ENCODE data around the gene UVSSA. TPM values are rescaled to one million over a fixed set of nuclear protein-coding genes. Genes with fewer than 3 reads are reported as not detected.
A peak's percentile ranks its signal among the peaks of the same experiment; 100 is the strongest.

The UVSSA gene
- total and polyA plus RNA-seq, 8 donors: 12.8 to 36.6 (median 18.8) TPM

DNA sequence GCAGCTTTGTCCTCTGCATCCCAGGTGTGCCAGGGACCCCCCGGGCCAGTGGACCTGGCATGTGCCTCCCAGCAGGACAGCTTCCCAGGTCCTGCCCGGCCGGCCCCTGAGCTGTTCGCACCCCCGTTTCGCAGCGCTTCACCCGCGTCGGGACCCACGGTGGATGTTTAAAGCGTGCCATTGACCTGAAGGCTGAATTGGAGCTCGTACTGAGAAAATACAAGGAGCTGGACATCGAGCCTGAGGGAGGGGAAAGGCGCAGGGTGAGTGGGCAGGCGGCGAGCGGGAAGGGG is 7.9 kb downstream of the UVSSA start:
- no peaks in the 10 kb centered on the region for H3K27me3 ChIP-seq
- ATAC-seq: no peak
- peaks cover 0 to 11% of the 10 kb centered on the region in 2 donors for H3K4me1 ChIP-seq
- H3K36me3 ChIP-seq: peaks cover 0 to 82% of the 10 kb centered on the region in 2 donors
- TF ChIP-seq, protein P1, sequence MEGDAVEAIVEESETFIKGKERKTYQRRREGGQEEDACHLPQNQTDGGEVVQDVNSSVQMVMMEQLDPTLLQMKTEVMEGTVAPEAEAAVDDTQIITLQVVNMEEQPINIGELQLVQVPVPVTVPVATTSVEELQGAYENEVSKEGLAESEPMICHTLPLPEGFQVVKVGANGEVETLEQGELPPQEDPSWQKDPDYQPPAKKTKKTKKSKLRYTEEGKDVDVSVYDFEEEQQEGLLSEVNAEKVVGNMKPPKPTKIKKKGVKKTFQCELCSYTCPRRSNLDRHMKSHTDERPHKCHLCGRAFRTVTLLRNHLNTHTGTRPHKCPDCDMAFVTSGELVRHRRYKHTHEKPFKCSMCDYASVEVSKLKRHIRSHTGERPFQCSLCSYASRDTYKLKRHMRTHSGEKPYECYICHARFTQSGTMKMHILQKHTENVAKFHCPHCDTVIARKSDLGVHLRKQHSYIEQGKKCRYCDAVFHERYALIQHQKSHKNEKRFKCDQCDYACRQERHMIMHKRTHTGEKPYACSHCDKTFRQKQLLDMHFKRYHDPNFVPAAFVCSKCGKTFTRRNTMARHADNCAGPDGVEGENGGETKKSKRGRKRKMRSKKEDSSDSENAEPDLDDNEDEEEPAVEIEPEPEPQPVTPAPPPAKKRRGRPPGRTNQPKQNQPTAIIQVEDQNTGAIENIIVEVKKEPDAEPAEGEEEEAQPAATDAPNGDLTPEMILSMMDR (IDR thresholded peaks at IDR 0.05): no peak
- H3K4me3 ChIP-seq: no peak overlapping the region
- H3K9me3 ChIP-seq: no peaks in the 10 kb centered on the region
- no peak for DNase-seq
- H3K27ac ChIP-seq: no peak overlapping the region
- intact Hi-C loops (cut with DNase I): no loop called here

- peaks cover 0 to 82% of the 10 kb centered on the region in 2 donors for H3K36me3 ChIP-seq
- ATAC-seq (no peak), DNase-seq (peak in 1 of 4 donors; percentile 63)
- intact Hi-C loops (cut with DNase I): no loop called here
- H3K4me3 ChIP-seq: no peak overlapping the region
- TF ChIP-seq, protein P1 (IDR thresholded peaks at IDR 0.05): no peak
- H3K27me3 ChIP-seq: no peaks in the 10 kb centered on the region
- peaks cover 0 to 7% of the 10 kb centered on the region in 2 donors for H3K4me1 ChIP-seq
- no peak overlapping the region for H3K27ac ChIP-seq
- H3K9me3 ChIP-seq: no peaks in the 10 kb centered on the region
Measured at GRCh38 chr4:1355378-1355777, 8.4 kb downstream of the UVSSA start.

DNA sequence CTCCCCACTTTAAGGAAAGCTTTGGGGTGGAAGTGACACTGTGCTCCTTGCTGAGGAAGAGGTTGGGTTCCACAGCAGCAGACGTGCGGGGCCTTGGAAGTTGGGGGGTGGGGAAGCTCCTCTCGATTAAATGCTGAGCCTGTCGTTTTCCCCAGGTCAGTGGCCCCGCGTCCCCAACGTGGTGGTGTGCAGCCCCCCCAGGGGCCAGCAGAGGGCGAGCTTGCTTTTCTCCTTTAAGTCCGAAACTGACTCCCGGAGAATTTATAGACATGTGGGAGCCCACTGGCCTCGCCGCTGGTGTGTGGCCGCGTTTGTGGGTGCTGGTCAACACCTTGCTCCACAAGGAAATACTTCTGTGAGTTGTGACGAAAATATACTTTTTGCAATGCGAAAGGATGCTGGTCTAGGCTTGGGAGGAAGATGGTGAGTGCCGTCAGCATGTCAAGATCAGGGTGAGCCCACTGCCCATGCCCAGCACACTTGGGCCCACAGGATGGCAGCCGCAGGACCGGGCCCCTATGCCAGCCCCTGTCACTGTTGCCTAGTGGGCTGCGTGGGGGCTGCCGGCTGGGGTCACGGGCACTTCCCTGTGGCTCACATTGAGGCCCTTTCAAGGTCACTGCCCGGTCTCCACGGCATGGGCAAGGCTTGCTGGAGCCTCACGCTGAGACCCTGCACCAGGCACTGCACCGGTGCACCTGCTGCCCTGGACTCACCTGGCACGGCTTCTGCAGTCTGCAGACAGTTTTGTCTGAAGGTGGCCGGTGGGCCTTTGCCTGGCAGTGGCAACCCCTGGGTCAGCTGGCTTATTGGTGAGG is 9.4 kb downstream of the UVSSA start:
- no peaks in the 10 kb centered on the region for H3K27me3 ChIP-seq
- DNase-seq (peak in 3 of 4 donors; percentile 19 to 86 (median 51)), ATAC-seq (peak; percentile 45)
- peaks cover 0 to 7% of the 10 kb centered on the region in 2 donors for H3K4me1 ChIP-seq
- H3K4me3 ChIP-seq: no peak overlapping the region
- H3K36me3 ChIP-seq: peaks cover 0 to 89% of the 10 kb centered on the region in 2 donors
- TF ChIP-seq, protein P1 (IDR thresholded peaks at IDR 0.05): peak; percentile 72 to 81
- intact Hi-C loops (cut with DNase I): no loop called here
- H3K9me3 ChIP-seq: no peaks in the 10 kb centered on the region
- no peak overlapping the region for H3K27ac ChIP-seq

DNA sequence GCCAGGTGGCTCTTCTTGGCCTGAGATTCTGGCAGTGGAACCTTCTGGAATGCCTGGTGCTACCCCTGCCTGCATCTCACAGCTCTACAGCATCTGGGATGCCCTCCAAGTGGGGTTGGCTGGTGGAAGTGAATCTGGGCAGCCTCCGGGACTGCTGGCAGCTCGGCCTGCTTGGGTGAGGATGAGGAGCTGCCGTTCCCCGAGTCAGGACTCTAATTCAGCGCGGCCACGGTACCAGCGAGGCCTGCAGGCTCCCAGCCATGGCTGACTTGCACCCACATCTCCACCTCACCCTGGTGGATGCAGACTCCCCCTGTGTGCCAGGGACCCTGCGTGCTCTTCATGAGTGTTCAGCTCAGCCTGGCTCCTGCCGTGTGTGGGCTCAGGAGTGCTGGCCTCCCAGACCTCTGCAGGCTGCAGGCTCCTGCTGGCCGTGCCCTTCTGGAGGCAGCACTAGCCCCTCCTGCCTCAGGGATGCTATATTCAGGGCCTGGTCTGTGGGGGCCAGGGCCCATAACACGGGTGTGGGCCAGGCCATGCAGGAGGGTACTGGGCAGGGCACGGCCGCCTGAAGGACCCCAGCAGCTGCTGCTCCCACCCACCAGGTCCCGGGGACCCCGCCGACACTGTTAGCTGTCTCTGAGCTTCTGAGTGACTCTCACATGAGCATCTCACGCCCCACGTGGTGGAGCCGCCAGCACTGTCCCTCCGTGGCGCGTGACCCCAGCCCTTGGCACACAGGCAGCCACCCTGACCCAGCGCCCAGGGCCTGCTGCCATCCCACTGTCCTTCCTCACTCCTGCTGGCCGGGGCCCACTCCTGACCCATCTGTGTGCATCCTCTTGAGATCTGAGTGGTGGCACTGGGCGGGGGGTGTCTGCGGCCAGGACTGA is 10.6 kb downstream of the UVSSA start:
- H3K27ac ChIP-seq: no peak overlapping the region
- no peaks in the 10 kb centered on the region for H3K27me3 ChIP-seq
- TF ChIP-seq, protein P1 (IDR thresholded peaks at IDR 0.05): no peak
- H3K4me3 ChIP-seq: no peak overlapping the region
- intact Hi-C loops (cut with DNase I): no loop called here
- peaks cover 0 to 88% of the 10 kb centered on the region in 2 donors for H3K36me3 ChIP-seq
- H3K4me1 ChIP-seq: no peaks in the 10 kb centered on the region
- no peaks in the 10 kb centered on the region for H3K9me3 ChIP-seq
- peak in 1 of 4 donors; percentile 71 for DNase-seq
- ATAC-seq: no peak

All from left lung (tissue), 10 donors.